HUES64 (cell line): ENCODE data around the gene C3orf85.

Source experiments
- H3K27ac ChIP-seq: 2 replicates; pipeline ENCODE4 v1.7.0; 2013; ENCODE audit warnings: low read depth, low read length, inconsistent platforms
- H3K27me3 ChIP-seq: 2 replicates; pipeline ENCODE4 v1.6.1; 2013; ENCODE audit warnings: mild to moderate bottlenecking, low read length; ENCODE audit not compliant: insufficient read depth
- H3K36me3 ChIP-seq: 2 replicates; pipeline ENCODE4 v1.6.1; 2013; ENCODE audit warnings: mild to moderate bottlenecking, low read length; ENCODE audit not compliant: insufficient read depth
- H3K4me1 ChIP-seq: 2 replicates; pipeline ENCODE4 v1.6.1; 2013; ENCODE audit warnings: mild to moderate bottlenecking, low read length, moderate library complexity; ENCODE audit not compliant: insufficient read depth
- H3K4me3 ChIP-seq: 2 replicates; pipeline ENCODE4 v1.5.1; 2013; ENCODE audit warnings: mild to moderate bottlenecking, low read length, moderate library complexity
- H3K9ac ChIP-seq: 2 replicates; pipeline ENCODE4 v1.6.1; 2013; ENCODE audit warnings: mild to moderate bottlenecking, low read depth, low read length
- H3K9me3 ChIP-seq: 2 replicates; pipeline ENCODE4 v1.6.1; 2013; ENCODE audit warnings: low read depth, low read length; ENCODE audit not compliant: insufficient read depth
- WGBS: fragments of 150-250, 120-280 bp; methylation state at CpG from one replicate; pipeline ENCODE4 v1.1.7; 2013; ENCODE audit warnings: missing lambda C conversion rate; 5-methylcytosine and 5-hydroxymethylcytosine counted together

Gene C3orf85

DNA sequence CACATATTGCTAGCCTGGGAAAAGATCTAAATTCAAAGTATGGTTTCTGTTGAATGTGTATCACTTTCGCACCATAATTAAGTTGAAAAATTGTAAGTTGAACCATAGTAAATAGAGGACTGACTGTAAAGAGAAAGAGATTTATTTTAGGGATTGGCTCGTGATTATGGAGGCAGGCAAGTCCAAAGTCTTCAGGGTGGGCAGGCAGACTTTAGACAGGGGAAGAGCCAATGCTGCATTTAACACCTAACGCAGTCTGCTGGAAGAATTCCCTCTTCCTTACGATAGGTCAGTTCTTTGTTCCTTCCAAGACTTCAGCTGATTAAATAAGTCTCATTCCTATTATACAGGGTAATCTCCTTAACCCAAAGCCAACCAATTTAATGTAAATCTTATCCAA lies 15.8 kb downstream of the C3orf85 start:
- H3K9me3 ChIP-seq = no peaks in the 10 kb centered on the region
- H3K9ac ChIP-seq = no peak overlapping the region
- no peak overlapping the region for H3K4me3 ChIP-seq
- H3K4me1 ChIP-seq = no peaks in the 10 kb centered on the region; the same call in 1 of the 2 replicates
- no peaks in the 10 kb centered on the region for H3K27me3 ChIP-seq
- WGBS = 90% methylated on average over 4 of the region's 4 CpGs
- H3K27ac ChIP-seq = no peak overlapping the region
- no peaks in the 10 kb centered on the region for H3K36me3 ChIP-seq

DNA sequence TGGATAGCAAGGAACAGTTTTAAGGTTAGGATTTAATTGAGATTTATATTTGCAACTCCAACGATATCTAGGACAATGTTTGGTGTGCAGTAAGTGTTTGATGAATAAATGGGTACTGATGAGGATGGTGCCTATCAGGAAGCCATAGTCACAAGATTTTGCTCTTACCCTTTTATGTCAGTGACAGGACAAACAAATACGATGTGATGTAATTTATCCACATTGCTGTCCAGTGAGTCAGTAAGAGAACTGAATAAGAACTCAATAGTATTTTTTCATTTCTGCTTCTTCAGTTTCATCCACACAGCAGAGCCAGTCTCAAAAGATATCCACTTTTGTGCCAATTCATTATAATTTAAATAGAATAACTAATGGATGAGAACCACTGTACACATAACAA lies 18.5 kb downstream of the C3orf85 start:
- no peak overlapping the region for H3K4me3 ChIP-seq
- no peaks in the 10 kb centered on the region for H3K9me3 ChIP-seq
- no peaks in the 10 kb centered on the region for H3K4me1 ChIP-seq
- 99% methylated on average over 2 of the region's 2 CpGs for WGBS
- no peak overlapping the region for H3K9ac ChIP-seq
- no peak overlapping the region for H3K27ac ChIP-seq
- no peaks in the 10 kb centered on the region for H3K27me3 ChIP-seq
- H3K36me3 ChIP-seq = no peaks in the 10 kb centered on the region

DNA sequence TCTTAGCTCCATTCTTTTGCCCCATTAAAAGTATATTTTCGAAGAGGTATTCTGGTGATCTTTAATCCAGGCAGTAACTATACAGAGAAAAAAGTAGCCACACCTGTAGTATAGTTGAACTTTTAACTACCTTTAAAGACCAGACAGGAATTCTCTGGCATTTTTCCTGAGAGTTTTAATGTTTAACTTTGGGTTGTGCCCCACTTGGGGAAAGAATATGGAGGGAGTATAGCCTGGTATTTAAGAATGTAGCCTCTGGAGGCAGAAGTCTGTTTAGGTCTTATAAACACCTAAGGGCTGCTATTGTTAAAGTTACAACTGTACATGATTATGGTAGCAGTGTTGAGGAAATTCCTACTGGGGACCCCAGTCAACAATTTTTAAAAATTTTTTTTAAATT lies 19.3 kb downstream of the C3orf85 start:
- Histone ChIP-seq H3K4me1 (no peaks in the 10 kb centered on the region), H3K27me3 (no peaks in the 10 kb centered on the region), H3K27ac (no peak overlapping the region), H3K9ac (no peak overlapping the region), H3K9me3 (no peaks in the 10 kb centered on the region), H3K36me3 (no peaks in the 10 kb centered on the region), H3K4me3 (no peak overlapping the region)
- 100% methylated on average over 1 of the region's 1 CpG for WGBS

DNA sequence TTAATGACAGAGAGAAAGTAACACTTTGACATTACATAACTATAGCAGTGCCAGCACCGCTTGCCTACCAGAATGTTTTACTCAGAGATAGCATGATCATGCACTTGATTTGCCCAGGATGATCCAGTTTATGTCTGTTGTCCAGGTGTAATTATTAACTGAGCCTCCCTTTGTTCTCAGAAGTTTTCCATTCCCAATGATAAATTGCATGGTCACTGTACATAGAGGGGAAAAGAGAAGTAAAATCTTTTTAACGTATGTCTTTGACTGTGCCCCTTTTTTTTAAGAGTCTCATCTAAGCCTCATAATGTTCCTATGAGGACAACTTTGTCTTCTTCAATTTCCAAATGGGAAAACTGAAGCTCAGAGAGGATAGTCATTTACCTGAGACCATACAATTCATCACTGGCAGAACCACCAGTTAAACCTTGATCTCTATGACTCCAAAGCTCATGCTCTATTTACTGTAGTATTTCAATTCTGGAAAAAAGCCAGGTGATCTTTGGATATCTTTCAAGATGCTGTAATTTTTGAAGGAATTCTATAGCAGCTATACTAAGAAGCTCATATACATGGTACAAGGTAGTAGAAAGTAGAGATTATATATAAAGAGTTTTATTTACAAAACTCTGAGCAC lies 25.1 kb downstream of the C3orf85 start:
- no peak overlapping the region for H3K4me3 ChIP-seq
- no peaks in the 10 kb centered on the region for H3K9me3 ChIP-seq
- peaks cover 4% of the 10 kb centered on the region; the same call in 1 of the 2 replicates for H3K4me1 ChIP-seq
- 76% methylated on average over 2 of the region's 2 CpGs for WGBS
- no peak overlapping the region for H3K9ac ChIP-seq
- no peaks in the 10 kb centered on the region for H3K36me3 ChIP-seq
- H3K27me3 ChIP-seq = no peaks in the 10 kb centered on the region
- no peak overlapping the region for H3K27ac ChIP-seq

DNA sequence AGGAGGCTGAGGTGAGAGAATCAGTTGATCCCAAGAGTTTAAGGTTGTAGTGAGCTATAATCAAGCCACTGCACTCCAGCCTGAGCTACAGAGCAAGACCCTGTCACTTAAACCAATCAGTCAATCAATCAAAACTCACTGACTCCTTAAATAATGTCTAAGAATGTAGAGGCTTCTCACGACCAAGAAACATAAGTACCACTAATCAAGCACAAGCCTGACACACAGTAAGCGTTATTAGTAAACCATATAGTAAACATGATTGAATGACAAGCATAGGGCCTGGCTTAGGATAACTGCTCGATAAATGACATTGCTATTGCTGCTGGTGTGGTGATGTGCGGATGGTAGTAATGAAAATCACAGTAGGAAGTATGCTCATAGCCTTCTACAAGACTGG lies 29.4 kb downstream of the C3orf85 start:
- Histone ChIP-seq H3K9me3 (no peaks in the 10 kb centered on the region), H3K9ac (no peak overlapping the region), H3K27me3 (no peaks in the 10 kb centered on the region), H3K36me3 (no peaks in the 10 kb centered on the region), H3K4me3 (no peak overlapping the region), H3K27ac (no peak overlapping the region), H3K4me1 (peaks cover 4% of the 10 kb centered on the region; the same call in 1 of the 2 replicates)
- WGBS = 84% methylated on average over 4 of the region's 4 CpGs

DNA sequence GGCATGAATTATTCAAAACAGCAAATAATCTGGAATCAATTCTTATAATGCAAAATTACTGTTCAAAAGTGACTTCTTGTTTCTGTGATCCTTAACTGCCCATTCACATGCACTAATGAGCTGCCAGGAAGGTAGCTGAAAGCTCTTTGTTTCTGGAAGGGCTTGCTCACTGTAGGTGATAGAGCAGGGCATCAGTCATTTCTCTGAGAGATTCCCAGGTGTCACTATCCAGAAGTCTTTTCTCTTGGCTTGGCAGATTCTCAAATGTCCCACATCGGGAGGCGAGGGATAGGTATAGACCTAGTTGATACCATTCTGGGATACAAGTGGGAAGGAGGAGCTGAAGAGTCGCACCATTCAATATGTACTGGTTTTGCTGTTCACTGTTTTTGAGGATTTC lies 35.0 kb downstream of the C3orf85 start:
- Histone ChIP-seq H3K9ac (no peak overlapping the region), H3K4me3 (no peak overlapping the region), H3K36me3 (no peaks in the 10 kb centered on the region), H3K9me3 (no peaks in the 10 kb centered on the region), H3K4me1 (0 out of 2 replicates have a peak, but pooled peaks cover 3% of the 10 kb centered on the region), H3K27me3 (no peaks in the 10 kb centered on the region), H3K27ac (no peak overlapping the region)
- WGBS = 94% methylated on average over 3 of the region's 3 CpGs

DNA sequence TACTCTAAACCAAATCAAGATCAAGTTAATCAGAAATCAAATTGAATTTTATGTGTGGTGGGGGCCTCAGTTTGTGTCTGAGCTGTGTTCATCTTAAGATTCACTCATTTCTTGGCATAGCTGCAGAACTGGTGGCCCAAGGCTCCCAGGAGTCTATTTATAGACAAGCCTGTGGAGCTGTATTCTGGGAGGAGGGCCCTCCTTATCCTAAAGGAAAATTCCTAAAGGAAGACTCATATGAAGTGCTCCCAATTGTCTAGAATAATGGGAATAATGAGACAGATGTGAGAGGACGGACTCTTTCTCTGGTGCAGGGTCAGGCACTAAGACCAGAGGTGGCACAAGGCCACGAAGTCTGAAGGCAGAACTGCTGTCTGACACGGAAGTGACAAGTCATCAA lies 38.9 kb downstream of the C3orf85 start:
- no peak overlapping the region for H3K27ac ChIP-seq
- no peak overlapping the region for H3K9ac ChIP-seq
- no peak overlapping the region for H3K4me3 ChIP-seq
- H3K4me1 ChIP-seq = peaks cover 16% of the 10 kb centered on the region; the same call in 1 of the 2 replicates
- H3K36me3 ChIP-seq = no peaks in the 10 kb centered on the region
- H3K27me3 ChIP-seq = no peaks in the 10 kb centered on the region
- no peaks in the 10 kb centered on the region for H3K9me3 ChIP-seq
- WGBS = 89% methylated on average over 3 of the region's 3 CpGs

DNA sequence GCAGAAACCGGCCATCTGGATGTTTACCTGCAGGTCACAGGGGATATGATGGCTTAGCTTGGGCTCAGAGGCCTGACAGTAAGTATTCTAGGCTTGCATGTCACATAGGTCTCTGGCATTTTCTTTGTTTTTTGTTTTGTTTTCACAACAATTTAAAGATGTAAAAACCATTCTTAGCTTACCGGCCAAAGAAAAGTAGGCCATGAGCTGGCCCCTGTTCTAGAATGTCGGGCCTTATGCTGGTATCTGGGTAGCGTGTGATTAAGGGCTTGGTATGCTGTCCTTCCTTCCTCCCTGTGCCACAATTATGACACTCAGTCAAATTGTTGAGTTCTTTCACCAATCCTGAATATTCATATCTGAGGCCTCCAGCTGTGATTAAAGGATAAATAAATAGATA lies 40.2 kb downstream of the C3orf85 start:
- H3K4me3 ChIP-seq = no peak overlapping the region
- H3K4me1 ChIP-seq = peaks cover 12% of the 10 kb centered on the region; the same call in 1 of the 2 replicates
- H3K9ac ChIP-seq = no peak overlapping the region
- WGBS = 87% methylated on average over 4 of the region's 4 CpGs
- no peaks in the 10 kb centered on the region for H3K27me3 ChIP-seq
- no peaks in the 10 kb centered on the region for H3K36me3 ChIP-seq
- no peaks in the 10 kb centered on the region for H3K9me3 ChIP-seq
- H3K27ac ChIP-seq = no peak overlapping the region

DNA sequence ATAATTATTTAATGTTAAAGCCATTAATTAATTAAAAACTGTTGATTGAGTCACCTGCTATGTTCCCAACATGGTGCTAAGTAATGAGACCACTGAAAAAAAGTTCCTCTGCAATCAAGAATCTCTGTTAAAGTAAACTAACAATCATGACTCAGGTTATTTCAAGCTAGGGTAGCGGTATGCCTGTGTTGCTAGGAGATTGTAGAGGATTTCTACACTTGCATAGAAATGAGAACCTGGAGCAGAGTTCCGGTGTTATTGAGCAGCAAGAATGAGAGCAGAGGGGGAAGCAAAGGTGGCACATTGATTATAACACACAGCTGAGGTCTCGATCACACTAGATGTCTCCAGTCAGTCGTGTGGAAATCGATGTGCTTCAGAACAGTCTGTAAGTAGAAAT lies 41.4 kb downstream of the C3orf85 start:
- H3K36me3 ChIP-seq = no peaks in the 10 kb centered on the region
- H3K4me1 ChIP-seq = peaks cover 12% of the 10 kb centered on the region; the same call in 1 of the 2 replicates
- no peak overlapping the region for H3K27ac ChIP-seq
- H3K4me3 ChIP-seq = no peak overlapping the region
- H3K9ac ChIP-seq = no peak overlapping the region
- WGBS = 90% methylated on average over 5 of the region's 5 CpGs
- no peaks in the 10 kb centered on the region for H3K27me3 ChIP-seq
- H3K9me3 ChIP-seq = no peaks in the 10 kb centered on the region

DNA sequence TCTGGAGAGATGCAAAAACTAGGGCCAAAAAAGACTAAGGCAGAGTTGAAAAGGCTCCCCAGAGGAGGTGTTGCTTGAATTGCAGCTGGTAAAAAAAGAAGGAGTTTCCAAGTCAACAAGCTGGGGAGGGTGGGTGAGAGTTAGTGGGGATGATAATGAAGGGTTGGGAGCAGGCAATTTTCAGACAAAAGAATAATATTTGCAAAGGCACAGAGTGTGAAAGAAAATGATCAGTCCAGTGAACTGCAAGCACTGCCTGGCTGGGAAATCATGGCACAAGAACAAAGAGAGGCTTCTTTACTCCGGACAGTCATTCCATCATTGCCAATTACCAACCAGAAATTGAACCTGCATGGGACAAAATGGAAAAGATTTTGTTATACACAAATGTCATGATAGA lies 42.2 kb downstream of the C3orf85 start:
- Histone ChIP-seq H3K36me3 (no peaks in the 10 kb centered on the region), H3K4me3 (no peak overlapping the region), H3K9ac (no peak overlapping the region), H3K27ac (no peak overlapping the region), H3K9me3 (no peaks in the 10 kb centered on the region), H3K27me3 (no peaks in the 10 kb centered on the region), H3K4me1 (peaks cover 12% of the 10 kb centered on the region; the same call in 1 of the 2 replicates)
- WGBS = 100% methylated on average over 1 of the region's 1 CpG

DNA sequence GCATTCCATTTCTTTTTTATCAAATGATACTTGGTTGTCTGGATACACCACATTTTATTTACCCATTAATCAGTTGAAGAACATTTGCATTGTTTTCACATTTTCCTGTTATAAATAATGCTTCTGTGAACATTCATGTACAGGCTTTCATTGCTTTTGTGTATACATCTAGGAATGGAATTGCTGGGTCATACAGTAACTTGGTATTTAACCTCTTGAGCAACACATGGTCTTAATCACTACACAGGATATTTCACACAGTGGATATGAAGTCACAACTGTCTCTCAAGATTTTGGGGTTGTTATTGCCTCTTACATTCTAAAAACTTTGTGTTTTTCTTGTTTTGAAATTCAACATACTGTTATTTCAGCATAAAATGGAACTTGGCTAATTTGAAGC lies 48.2 kb downstream of the C3orf85 start:
- Histone ChIP-seq H3K27me3 (no peaks in the 10 kb centered on the region), H3K4me3 (no peak overlapping the region), H3K9ac (no peak overlapping the region), H3K27ac (no peak overlapping the region), H3K9me3 (no peaks in the 10 kb centered on the region), H3K36me3 (no peaks in the 10 kb centered on the region), H3K4me1 (peaks cover 7% of the 10 kb centered on the region; the same call in 1 of the 2 replicates)

DNA sequence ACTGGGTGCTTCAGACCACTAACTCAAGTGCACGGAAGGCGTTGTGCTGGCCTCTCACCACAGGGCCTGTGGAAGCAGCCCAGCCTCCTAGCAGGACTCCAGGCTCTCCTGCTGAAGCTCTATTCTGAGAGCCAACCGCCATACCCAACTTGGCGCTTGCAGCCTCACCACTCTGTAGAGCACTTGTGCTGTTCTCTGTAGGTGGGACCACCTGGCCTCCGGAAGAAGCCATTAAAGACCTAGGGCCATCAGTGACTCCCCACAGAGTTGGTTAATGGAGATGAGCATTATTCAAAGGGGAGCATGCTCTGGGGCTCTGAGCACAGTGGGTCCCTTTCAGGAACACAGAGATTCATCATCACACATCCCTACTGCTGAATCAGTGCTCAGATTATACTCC lies 50.9 kb downstream of the C3orf85 start:
- H3K4me3 ChIP-seq = no peak overlapping the region

More for the DNA sequence above, 50.9 kb downstream of the C3orf85 start:
- no peaks in the 10 kb centered on the region for H3K9me3 ChIP-seq
- H3K36me3 ChIP-seq = no peaks in the 10 kb centered on the region
- no peak overlapping the region for H3K9ac ChIP-seq
- WGBS = 57% methylated on average over 5 of the region's 5 CpGs
- peaks cover 12% of the 10 kb centered on the region for H3K4me1 ChIP-seq
- H3K27me3 ChIP-seq = no peaks in the 10 kb centered on the region
- no peak overlapping the region for H3K27ac ChIP-seq
